Spleen (tissue), 11 donors: ENCODE data around the gene C11orf54. TPM values are rescaled to one million over a fixed set of nuclear protein-coding genes. Genes with fewer than 3 reads are reported as not detected.

ENCODE experiments used
- DNase-seq: peaks from one replicate; pipeline ENCODE4 v3.0.0-alpha.2; 2020
- H3K27ac ChIP-seq, 8 donors: fragments of 200-600 bp; sonication (generic) in 7 of 8; 1 replicate in 4 of 8; 2 replicates in 4 of 8; pipeline versions ENCODE4 v1.5.0 to v1.8.0; 2016 to 2021; ENCODE audit warnings: inconsistent platforms in 4 of 8, mild to moderate bottlenecking in 4 of 8, moderate library complexity in 1 of 8
- H3K27me3 ChIP-seq, 7 donors: fragments of 200-600 bp; sonication (generic) in 6 of 7; replicated peaks in 1 of 7; 1 replicate in 4 of 7; 2 replicates in 3 of 7; pipeline versions ENCODE4 v1.5.0 to v1.8.0; 2016 to 2021; ENCODE audit warnings: inconsistent platforms in 3 of 7, mild to moderate bottlenecking in 1 of 7
- H3K36me3 ChIP-seq, 6 donors: fragments of 200-600 bp; sonication (generic) in 5 of 6; 1 replicate in 4 of 6; 2 replicates in 2 of 6; pipeline versions ENCODE4 v1.5.0 to v1.8.0; 2016 to 2021; ENCODE audit warnings: inconsistent platforms in 2 of 6
- H3K4me1 ChIP-seq, 6 donors: fragments of 200-600 bp; sonication (generic) in 5 of 6; 1 replicate in 3 of 6; 2 replicates in 3 of 6; pipeline versions ENCODE4 v1.5.0 to v1.8.0; 2016 to 2021; ENCODE audit warnings: inconsistent platforms in 3 of 6
- H3K4me3 ChIP-seq, 8 donors: fragments of 200-600 bp; sonication (generic) in 7 of 8; 1 replicate in 4 of 8; 2 replicates in 4 of 8; pipeline versions ENCODE4 v1.5.0 to v1.8.0; 2016 to 2021; ENCODE audit warnings: inconsistent platforms in 4 of 8, mild to moderate bottlenecking in 4 of 8, moderate library complexity in 2 of 8
- H3K9me3 ChIP-seq, 8 donors: fragments of 200-600 bp; sonication (generic) in 7 of 8; 1 replicate in 4 of 8; 2 replicates in 4 of 8; pipeline versions ENCODE4 v1.5.0 to v1.8.0; 2016 to 2021; ENCODE audit warnings: inconsistent platforms in 4 of 8
- CTCF ChIP-seq, 11 experiments: fragments of 200-600 bp in 7 of 11; fragments of 450-650 bp in 4 of 11; sonication (generic) in 4 of 11; IDR thresholded peaks in 8 of 11; conservative IDR thresholded peaks in 3 of 11; 1 replicate in 7 of 11; 2 replicates in 4 of 11; pipeline versions ENCODE4 v1.4.0 to v1.8.0; 2016 to 2021; ENCODE audit warnings: antibody characterized with exemption in 11 of 11, inconsistent platforms in 4 of 11, mild to moderate bottlenecking in 1 of 11
- POLR2A ChIP-seq, 3 donors: fragments of 450-650 bp; IDR thresholded peaks; one replicate each; pipeline ENCODE4 v1.5.1; 2017; ENCODE audit warnings: antibody characterized with exemption in 3 of 3, mild to moderate bottlenecking in 1 of 3
- POLR2AphosphoS5 ChIP-seq, 3 donors: sonication (generic); formaldehyde crosslinking; IDR thresholded peaks; one replicate each; pipeline ENCODE4 v1.5.1; 2017; ENCODE audit warnings: antibody characterized with exemption in 3 of 3
- WGBS, 5 donors: extraction: QIAGEN DNeasy Blood & Tissue Kit in 3 of 5; methylation state at CpG; one replicate each; pipeline versions ENCODE4 v1.1.5 to v1.1.7; 2013 to 2018; 5-methylcytosine and 5-hydroxymethylcytosine counted together
- intact Hi-C: fragments of 100-400 bp; cut with DNase I; formaldehyde crosslinking; loops from one replicate; pipeline ENCODE4 v1.15.0; 2023; ENCODE audit warnings: low total_unique reads
- polyA plus RNA-seq, 3 donors: library from polyadenylated mRNA; stranded (reverse); fragments of 200-250 nt; gene quantifications; one replicate each; pipeline ENCODE4 v1.2.1, GENCODE V29; 2013
- total RNA-seq, 7 donors: library from RNA; depleted of rRNA in 3 of 7; stranded (reverse); fragments of >200 nt in 3 of 7; fragmentation: NEBNext Ultra II Directional in 4 of 7; extraction: Animal tissue kit (Norgen Biotek cat#: 25700) in 4 of 7; gene quantifications; one replicate each; pipeline versions ENCODE4 v1.1.0 to v1.2.1, GENCODE V29; 2016 to 2021
- donor health status: healthy with polysubstance abuse.
- donor health status: DM: no; HTN: no; CAD: no; lungs with moderate emphysema.
- donor health status: DM: no; HTN: no; CAD: no.
- donor health status: Bipolar disorder and iron deficiency.
- donor health status: healthy.
- donor health status: DM: no; HTN: no; CAD: no.
- donor health status: DM: yes; HTN: yes; CAD: no.

C11orf54 gene
- total and polyA plus RNA-seq, 10 donors: 10.5 to 36.3 (median 24.9) TPM

GRCh38 chr11:93746101-93746500 lies 4.6 kb downstream of the C11orf54 start:
- no peak for TF ChIP-seq POLR2AphosphoS5 (IDR thresholded peaks at IDR 0.05)
- no peak for TF ChIP-seq POLR2A (IDR thresholded peaks at IDR 0.05)
- TF ChIP-seq CTCF (IDR thresholded peaks at IDR 0.05 in 8 of 11, conservative IDR thresholded peaks at IDR 0.05 in 3 of 11): no peak
- Histone ChIP-seq H3K27me3 (no peaks in the 10 kb centered on the region), H3K9me3 (no peaks in the 10 kb centered on the region), H3K4me3 (no peak overlapping the region), H3K27ac (no peak overlapping the region), H3K36me3 (peaks cover 0 to 44% (median 2%) of the 10 kb centered on the region in 6 donors), H3K4me1 (peaks cover 0 to 44% (median 16%) of the 10 kb centered on the region in 6 donors)
- no peak for DNase-seq
- 87 to 91% (median 89%) methylated on average over 2 of the region's 2 CpGs for WGBS, 5 donors
- intact Hi-C loops: no loop called here

- DNase-seq: no peak
- Histone ChIP-seq H3K4me3 (no peak overlapping the region), H3K27ac (no peak overlapping the region), H3K4me1 (peaks cover 0 to 42% (median 14%) of the 10 kb centered on the region in 6 donors), H3K27me3 (no peaks in the 10 kb centered on the region), H3K9me3 (no peaks in the 10 kb centered on the region), H3K36me3 (peaks cover 0 to 49% (median 2%) of the 10 kb centered on the region in 6 donors)
- 85 to 97% (median 93%) methylated on average over 1 of the region's 1 CpG for WGBS, 5 donors
- TF ChIP-seq CTCF (IDR thresholded peaks at IDR 0.05 in 8 of 11, conservative IDR thresholded peaks at IDR 0.05 in 3 of 11) (no peak), POLR2A (IDR thresholded peaks at IDR 0.05) (no peak), POLR2AphosphoS5 (IDR thresholded peaks at IDR 0.05) (no peak)
- intact Hi-C loops: no loop called here
Measured at GRCh38 chr11:93747122-93747521, 5.7 kb downstream of the C11orf54 start.

- Histone ChIP-seq H3K4me3 (no peak overlapping the region), H3K4me1 (peaks cover 0 to 3% (median 0%) of the 10 kb centered on the region in 6 donors), H3K36me3 (peaks cover 5 to 76% (median 21%) of the 10 kb centered on the region in 6 donors), H3K9me3 (no peaks in the 10 kb centered on the region), H3K27ac (no peak overlapping the region), H3K27me3 (no peaks in the 10 kb centered on the region)
- 84 to 94% (median 90%) methylated on average over 1 of the region's 1 CpG for WGBS, 5 donors
- no peak for DNase-seq
- TF ChIP-seq POLR2AphosphoS5 (IDR thresholded peaks at IDR 0.05): no peak
- TF ChIP-seq POLR2A (IDR thresholded peaks at IDR 0.05): no peak
- TF ChIP-seq CTCF (IDR thresholded peaks at IDR 0.05 in 8 of 11, conservative IDR thresholded peaks at IDR 0.05 in 3 of 11): no peak
- intact Hi-C loops: no loop called here
Measured at GRCh38 chr11:93751001-93751400, 9.5 kb downstream of the C11orf54 start.

GRCh38 chr11:93753241-93753640 lies 11.8 kb downstream of the C11orf54 start:
- Histone ChIP-seq H3K36me3 (peaks cover 5 to 93% (median 35%) of the 10 kb centered on the region in 6 donors), H3K4me3 (no peak overlapping the region), H3K27ac (no peak overlapping the region), H3K9me3 (no peaks in the 10 kb centered on the region), H3K4me1 (no peaks in the 10 kb centered on the region), H3K27me3 (no peaks in the 10 kb centered on the region)
- TF ChIP-seq POLR2AphosphoS5 (IDR thresholded peaks at IDR 0.05) (no peak), POLR2A (IDR thresholded peaks at IDR 0.05) (no peak), CTCF (IDR thresholded peaks at IDR 0.05 in 8 of 11, conservative IDR thresholded peaks at IDR 0.05 in 3 of 11) (no peak)
- no peak for DNase-seq
- WGBS, 5 donors: 94 to 99% (median 97%) methylated on average over 2 of the region's 2 CpGs
- intact Hi-C loops: no loop called here
